ENCODE results near the gene FGD6.
"Not testable (repeated sequence)": the region's sequence is repeated elsewhere in the genome, so short reads cannot be mapped to it uniquely, and the experiment has no call there.

The FGD6 gene

GRCh38 chr12:95217377-95218149, at the start of gene FGD6, which contains the start of gene VEZT:
Gene FGD6, minus strand, starts transcription at chr12:95217467. Its CDS starts 227 bp downstream, at chr12:95217240.
Gene VEZT, plus strand, starts transcription at chr12:95217807. Its CDS starts 44 bp downstream, at chr12:95217851.
- peak; percentile 98 for DNase-seq

- DNase-seq = no peak
Measured at GRCh38 chr12:95266254-95266653, 49.0 kb upstream of the FGD6 start.

- DNase-seq = no peak
Measured at GRCh38 chr12:95265765-95266164, 48.5 kb upstream of the FGD6 start.

DNA sequence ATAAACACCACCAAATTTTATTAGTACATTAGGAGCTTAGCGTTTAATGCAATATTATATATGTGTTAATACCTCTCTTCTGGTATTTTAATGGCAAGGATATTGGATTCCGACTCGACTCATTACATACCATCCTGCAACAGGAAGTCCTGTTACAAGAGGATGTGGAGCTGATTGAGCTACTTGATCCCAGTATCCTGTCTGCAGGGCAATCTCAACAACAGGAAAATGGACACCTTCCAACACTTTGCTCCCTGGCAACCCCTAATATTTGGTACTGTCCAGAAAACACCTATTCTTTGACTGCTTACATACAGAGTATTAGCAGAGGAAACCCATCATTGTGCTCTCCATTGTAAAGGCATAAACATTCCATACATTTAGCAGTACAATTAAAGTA, 45.5 kb upstream of the FGD6 start:
- no peak for DNase-seq

DNA sequence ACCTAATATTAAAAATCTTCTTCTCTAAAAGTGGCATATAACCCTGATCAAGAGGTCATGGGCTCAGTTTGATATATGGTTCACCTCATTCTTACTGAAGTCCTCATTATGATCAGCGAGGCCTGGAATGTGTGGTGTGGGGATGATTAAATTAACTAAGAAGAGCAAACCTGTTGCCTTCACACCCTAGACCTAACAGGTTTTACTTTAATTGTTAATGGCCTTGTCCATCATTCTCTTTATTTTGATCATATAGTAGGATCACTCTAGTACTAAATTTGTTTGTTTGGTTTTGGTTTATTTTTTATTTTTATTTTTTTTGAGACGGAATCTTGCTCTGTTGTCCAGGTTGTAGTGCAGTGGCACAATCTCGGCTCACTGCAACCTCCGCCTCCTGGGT, 43.8 kb upstream of the FGD6 start:
- DNase-seq = no peak

GRCh38 chr12:95259368-95259767, 42.1 kb upstream of the FGD6 start:
- DNase-seq = no peak

GRCh38 chr12:95258803-95259202, 41.5 kb upstream of the FGD6 start:
- no peak for DNase-seq

- DNase-seq = no peak
Measured at GRCh38 chr12:95258151-95258550, 40.9 kb upstream of the FGD6 start.

GRCh38 chr12:95257541-95257940, 40.3 kb upstream of the FGD6 start:
- DNase-seq = no peak

- no peak for DNase-seq
Measured at GRCh38 chr12:95253386-95253785, 36.1 kb upstream of the FGD6 start.

DNA sequence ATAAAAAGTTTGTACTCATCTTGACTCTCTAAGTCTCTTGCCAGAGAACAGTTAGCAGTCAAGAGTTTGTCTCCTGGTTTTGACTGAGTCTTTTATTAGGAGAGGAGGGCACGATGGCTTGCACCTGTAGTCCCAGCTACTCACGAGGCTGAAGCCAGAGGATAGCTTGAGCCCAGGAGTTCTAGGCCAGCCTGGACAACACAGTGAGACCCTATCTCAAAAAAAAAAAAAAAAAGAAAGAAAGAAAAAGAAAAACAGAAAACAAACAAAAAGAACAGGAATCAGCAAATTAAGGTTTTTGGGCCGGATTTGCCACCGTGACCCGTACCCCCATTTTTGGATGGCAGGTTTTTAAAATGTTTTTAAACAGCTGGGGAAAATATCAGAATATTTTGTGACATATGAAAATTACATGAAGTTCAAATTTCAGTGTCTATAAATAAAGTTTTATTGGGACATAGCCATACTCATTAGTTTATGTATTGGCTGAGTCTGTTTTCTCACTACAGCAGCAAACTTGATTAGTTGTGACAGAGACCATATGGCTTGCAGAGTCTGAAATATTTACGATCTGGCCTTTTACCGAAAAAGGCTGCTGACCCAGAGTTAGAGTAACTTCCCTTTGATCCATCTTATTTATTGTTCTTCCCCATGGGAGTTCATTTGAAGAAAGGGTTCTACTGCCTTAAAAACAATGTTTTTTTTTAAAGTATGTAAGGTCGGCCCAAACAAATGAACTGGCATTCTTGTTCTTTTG, 31.5 kb upstream of the FGD6 start:
- DNase-seq = no peak

DNA sequence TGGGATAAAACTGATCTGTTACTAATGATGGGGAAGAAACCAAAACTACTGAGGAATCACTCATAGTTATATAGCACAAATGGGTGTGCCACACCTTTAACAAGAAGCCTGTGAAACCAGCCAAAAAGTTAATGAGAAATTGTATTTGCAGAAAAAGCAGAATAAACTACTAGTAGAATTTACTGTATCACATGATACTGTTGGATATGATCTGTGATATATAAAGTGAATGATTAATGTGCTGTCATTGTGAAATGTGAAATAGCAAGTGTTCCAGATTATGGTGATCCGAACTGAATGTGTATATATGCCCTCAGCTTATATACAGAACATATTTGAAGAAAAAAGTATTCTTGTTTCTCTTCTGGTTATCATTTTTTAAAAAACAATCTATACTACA, 30.8 kb upstream of the FGD6 start:
- DNase-seq = no peak

- no peak for DNase-seq
Measured at GRCh38 chr12:95244350-95244749, 27.1 kb upstream of the FGD6 start.

GRCh38 chr12:95243497-95244183, 26.4 kb upstream of the FGD6 start:
- DNase-seq = no peak

- DNase-seq = no peak
Measured at GRCh38 chr12:95241761-95242506, 24.7 kb upstream of the FGD6 start.

- DNase-seq = not testable (repeated sequence)
Measured at GRCh38 chr12:95241138-95241537, 23.9 kb upstream of the FGD6 start.

DNA sequence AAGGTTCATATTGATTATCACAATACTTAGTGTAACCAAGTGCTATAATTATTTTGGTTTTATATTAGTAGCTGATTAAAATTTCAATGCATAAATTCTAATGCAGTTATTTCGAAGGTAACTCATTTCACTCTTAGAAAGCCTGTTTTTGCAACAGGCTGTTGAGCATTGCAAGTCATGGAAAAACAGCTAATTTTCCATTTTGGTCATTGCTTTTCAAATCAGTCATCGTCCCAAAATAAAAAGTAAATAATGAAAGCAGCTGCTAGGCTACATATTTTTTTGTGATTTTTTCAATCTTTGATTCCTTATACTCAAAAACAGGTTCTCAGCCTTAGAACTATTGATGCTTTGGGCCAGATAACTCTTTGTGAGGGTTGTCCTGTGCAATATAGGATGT, 23.3 kb upstream of the FGD6 start:
- no peak for DNase-seq

GRCh38 chr12:95239835-95240234, 22.6 kb upstream of the FGD6 start:
- not testable (repeated sequence) for DNase-seq

DNA sequence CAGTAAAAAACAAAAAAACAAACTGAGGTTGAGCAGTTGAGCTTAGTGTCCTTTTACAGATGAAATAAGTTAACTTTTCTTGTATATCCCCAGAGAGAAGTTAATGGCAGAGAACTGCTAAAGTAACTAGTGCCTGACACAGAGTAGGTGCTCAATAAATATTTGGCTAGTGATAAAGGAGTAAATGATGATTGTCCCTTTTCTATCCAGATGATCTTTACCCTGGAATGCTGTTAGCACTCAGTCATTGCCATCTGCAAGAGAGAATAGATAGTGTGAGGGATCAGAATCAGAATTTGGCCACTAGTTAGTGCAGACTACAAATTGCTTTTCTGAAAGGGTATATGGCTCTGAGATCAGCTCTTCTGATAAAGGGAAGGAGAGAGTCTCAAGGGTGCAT, 21.9 kb upstream of the FGD6 start:
- DNase-seq = no peak

GRCh38 chr12:95238150-95238549, 20.9 kb upstream of the FGD6 start:
- no peak for DNase-seq

- DNase-seq = no peak
Measured at GRCh38 chr12:95237315-95237714, 20.0 kb upstream of the FGD6 start.

GRCh38 chr12:95235621-95236020, 18.4 kb upstream of the FGD6 start:
- DNase-seq = not testable (repeated sequence)

GRCh38 chr12:95234187-95234586, 16.9 kb upstream of the FGD6 start:
- not testable (repeated sequence) for DNase-seq

Data from kidney glomerular epithelial cell (primary cell).